ENCODE measurements around the gene CDK5RAP2. TPM values are rescaled to one million over a fixed set of nuclear protein-coding genes. Genes with fewer than 3 reads are reported as not detected.

Gene CDK5RAP2
- total and polyA plus RNA-seq, 2 experiments from 2014 or later: 52.6 to 77.0 TPM

GRCh38 chr9:120402741-120403542, 177.0 kb downstream of the CDK5RAP2 start:
- Histone ChIP-seq H3K9me3 (ENCODE audit: low read depth) (no peaks in the 10 kb centered on the region), H3K27ac (peak overlapping the region; percentile 71), H4K20me1 (ENCODE audit: insufficient read depth) (no peaks in the 10 kb centered on the region), H3K4me2 (ENCODE audit: unreplicated experiment) (no peak overlapping the region), H3K4me3 (no peak overlapping the region), H3K79me2 (ENCODE audit: insufficient read depth) (peaks cover 6% of the 10 kb centered on the region; the same call in 1 of the 2 replicates), H3K36me3 (ENCODE audit: low read depth) (no peaks in the 10 kb centered on the region; the same call in 1 of the 2 replicates), H3K9ac (no peak overlapping the region), H3K9me2 (ENCODE audit: insufficient read depth) (no peaks in the 10 kb centered on the region), H2AFZ (no peak overlapping the region), H3K27me3 (replicated peaks; ENCODE audit: insufficient read depth) (no peaks in the 10 kb centered on the region), H3F3A (ENCODE audit: insufficient read depth) (peaks cover 40% of the 10 kb centered on the region), H3K4me1 (ENCODE audit: insufficient read depth) (peaks cover 35% of the 10 kb centered on the region)
- no peak for TF ChIP-seq EZH2 (IDR thresholded peaks at IDR 0.05; ENCODE audit: insufficient read depth, poor library complexity, severe bottlenecking)
- TF ChIP-seq EZH2phosphoT487 (IDR thresholded peaks at IDR 0.05; ENCODE audit: insufficient read depth, low read depth): no peak
- peak; percentile 95 for DNase-seq
- 67 to 68% methylated on average over 13 of the region's 13 CpGs for WGBS, 2 experiments (ENCODE audit: low coverage in 1 of 2, low lambda C conversion rate in 2 of 2, missing lambda C conversion rate in 2 of 2)
- in situ Hi-C loops (cut with MboI): no loop called here

DNA sequence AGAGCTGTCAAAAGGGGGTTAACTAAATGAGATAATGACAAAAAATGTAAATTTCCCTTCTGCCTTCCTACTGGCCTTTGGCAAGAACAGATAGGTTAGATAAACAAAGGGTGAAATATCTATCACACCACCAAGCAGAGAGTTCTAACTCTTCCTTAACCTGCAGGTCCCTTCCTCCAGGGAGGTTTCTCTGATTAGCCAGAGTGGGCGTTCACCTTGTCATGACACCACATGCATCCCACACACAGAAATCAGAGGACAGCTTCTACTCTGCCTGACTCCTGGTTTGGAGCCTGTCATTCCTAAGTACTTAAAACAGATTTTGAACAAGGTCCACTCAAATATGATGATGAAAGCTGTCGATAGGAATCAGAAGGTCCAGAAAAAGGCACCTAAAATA, 180.0 kb downstream of the CDK5RAP2 start:
- Histone ChIP-seq H3K27me3 (replicated peaks; ENCODE audit: insufficient read depth) (no peaks in the 10 kb centered on the region), H3K9ac (no peak overlapping the region), H3K4me1 (ENCODE audit: insufficient read depth) (peaks cover 65% of the 10 kb centered on the region), H3K9me3 (ENCODE audit: low read depth) (no peaks in the 10 kb centered on the region), H3K9me2 (ENCODE audit: insufficient read depth) (no peaks in the 10 kb centered on the region), H3K79me2 (ENCODE audit: insufficient read depth) (peaks cover 6% of the 10 kb centered on the region; the same call in 1 of the 2 replicates), H3K27ac (no peak overlapping the region), H3K4me3 (no peak overlapping the region), H4K20me1 (ENCODE audit: insufficient read depth) (no peaks in the 10 kb centered on the region), H3K4me2 (ENCODE audit: unreplicated experiment) (no peak overlapping the region), H3F3A (ENCODE audit: insufficient read depth) (peaks cover 60% of the 10 kb centered on the region), H3K36me3 (ENCODE audit: low read depth) (no peaks in the 10 kb centered on the region; the same call in 1 of the 2 replicates), H2AFZ (no peak overlapping the region)
- TF ChIP-seq EZH2phosphoT487 (IDR thresholded peaks at IDR 0.05; ENCODE audit: insufficient read depth, low read depth) (no peak), EZH2 (IDR thresholded peaks at IDR 0.05; ENCODE audit: insufficient read depth, poor library complexity, severe bottlenecking) (no peak)
- in situ Hi-C loops (cut with MboI): no loop called here
- 94 to 100% methylated on average over 2 of the region's 2 CpGs for WGBS, 2 experiments (ENCODE audit: low coverage in 1 of 2, low lambda C conversion rate in 2 of 2, missing lambda C conversion rate in 2 of 2)
- no peak for DNase-seq

GRCh38 chr9:120398286-120398685, 181.7 kb downstream of the CDK5RAP2 start:
- H3K9ac ChIP-seq: no peak overlapping the region
- H4K20me1 ChIP-seq (ENCODE audit: insufficient read depth): no peaks in the 10 kb centered on the region
- no peaks in the 10 kb centered on the region for H3K9me2 ChIP-seq (ENCODE audit: insufficient read depth)
- TF ChIP-seq EZH2 (IDR thresholded peaks at IDR 0.05; ENCODE audit: insufficient read depth, poor library complexity, severe bottlenecking) (no peak), EZH2phosphoT487 (IDR thresholded peaks at IDR 0.05; ENCODE audit: insufficient read depth, low read depth) (no peak)
- in situ Hi-C loops (cut with MboI): no loop called here
- no peaks in the 10 kb centered on the region; the same call in 1 of the 2 replicates for H3K36me3 ChIP-seq (ENCODE audit: low read depth)
- H3K4me1 ChIP-seq (ENCODE audit: insufficient read depth): peaks cover 68% of the 10 kb centered on the region
- peaks cover 51% of the 10 kb centered on the region for H3F3A ChIP-seq (ENCODE audit: insufficient read depth)
- no peak overlapping the region for H3K4me3 ChIP-seq
- H3K4me2 ChIP-seq (ENCODE audit: unreplicated experiment): no peak overlapping the region
- peak overlapping the region; percentile 45 for H3K27ac ChIP-seq
- peaks cover 6% of the 10 kb centered on the region; the same call in 1 of the 2 replicates for H3K79me2 ChIP-seq (ENCODE audit: insufficient read depth)
- H3K9me3 ChIP-seq (ENCODE audit: low read depth): no peaks in the 10 kb centered on the region
- H3K27me3 ChIP-seq (replicated peaks; ENCODE audit: insufficient read depth): no peaks in the 10 kb centered on the region
- no peak overlapping the region for H2AFZ ChIP-seq
- DNase-seq: peak; percentile 51

DNA sequence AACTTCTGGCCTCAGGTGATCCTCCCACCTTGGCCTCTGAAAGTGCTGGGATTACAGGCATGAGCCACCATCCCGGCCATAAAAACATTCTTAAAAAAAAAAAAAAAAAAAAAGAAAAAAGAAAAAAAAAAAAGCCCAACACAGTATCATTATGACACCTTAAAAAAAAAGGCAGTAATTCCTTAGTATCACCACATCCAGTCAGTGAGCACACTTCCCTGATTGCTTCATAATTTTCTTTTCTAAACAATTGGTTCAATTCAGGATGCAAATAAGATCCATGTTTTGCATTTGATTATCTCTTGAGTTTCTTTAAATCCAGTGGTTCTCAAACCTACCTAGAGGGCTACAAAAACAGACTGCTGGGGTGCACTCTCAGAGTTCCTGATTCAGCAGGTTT, 182.5 kb downstream of the CDK5RAP2 start:
- H3K9me3 ChIP-seq (ENCODE audit: low read depth): no peaks in the 10 kb centered on the region
- H3K27me3 ChIP-seq (replicated peaks; ENCODE audit: insufficient read depth): no peaks in the 10 kb centered on the region
- peaks cover 65% of the 10 kb centered on the region for H3K4me1 ChIP-seq (ENCODE audit: insufficient read depth)
- 70 to 78% methylated on average over 1 of the region's 1 CpG for WGBS, 2 experiments (ENCODE audit: low coverage in 1 of 2, low lambda C conversion rate in 2 of 2, missing lambda C conversion rate in 2 of 2)
- H3K9me2 ChIP-seq (ENCODE audit: insufficient read depth): no peaks in the 10 kb centered on the region
- DNase-seq: peak; percentile 64
- H3K27ac ChIP-seq: peak overlapping the region; percentile 45
- H3K36me3 ChIP-seq (ENCODE audit: low read depth): no peaks in the 10 kb centered on the region; the same call in 1 of the 2 replicates
- H3F3A ChIP-seq (ENCODE audit: insufficient read depth): peaks cover 47% of the 10 kb centered on the region
- no peak overlapping the region for H2AFZ ChIP-seq
- H3K4me2 ChIP-seq (ENCODE audit: unreplicated experiment): peak overlapping the region; percentile 31
- in situ Hi-C loops (cut with MboI): no loop called here
- H3K4me3 ChIP-seq: no peak overlapping the region
- TF ChIP-seq EZH2phosphoT487 (IDR thresholded peaks at IDR 0.05; ENCODE audit: insufficient read depth, low read depth) (no peak), EZH2 (IDR thresholded peaks at IDR 0.05; ENCODE audit: insufficient read depth, poor library complexity, severe bottlenecking) (no peak)
- no peaks in the 10 kb centered on the region for H4K20me1 ChIP-seq (ENCODE audit: insufficient read depth)
- H3K9ac ChIP-seq: no peak overlapping the region
- peaks cover 6% of the 10 kb centered on the region; the same call in 1 of the 2 replicates for H3K79me2 ChIP-seq (ENCODE audit: insufficient read depth)
